Fibroblast of the aortic adventitia (primary cell): Measurements from ENCODE around the gene MFSD8. TPM values are rescaled to one million over a fixed set of nuclear protein-coding genes. Genes with fewer than 3 reads are reported as not detected.
"Not testable (repeated sequence)": the region's sequence is repeated elsewhere in the genome, so short reads cannot be mapped to it uniquely, and the experiment has no call there.

Experiments used
- DNase-seq: peaks from one replicate; pipeline ENCODE4 v3.0.0-alpha.2; 2010; ENCODE audit warnings: low read depth
- H3K4me3 ChIP-seq: 2 replicates; pipeline ENCODE4 v1.5.1; 2011; ENCODE audit warnings: low read depth, mild to moderate bottlenecking, control low read depth, low read length, moderate library complexity
- total RNA-seq: library from RNA; depleted of rRNA; stranded (reverse); fragments of >200 nt; gene quantifications from 2 replicates; pipeline ENCODE4 v1.2.3, GENCODE V29; 2012; ENCODE audit warnings: low replicate concordance
- TF ChIP-seq, protein P1 (sequence below): IDR thresholded peaks from 2 replicates; pipeline ENCODE4 v1.5.1; 2011; ENCODE audit warnings: mild to moderate bottlenecking, low read length, control low read depth, inconsistent platforms; ENCODE audit not compliant: insufficient read depth

The MFSD8 gene
- total RNA-seq, 1 donor: 22.7 TPM

- no peak for DNase-seq
- TF ChIP-seq, protein P1, sequence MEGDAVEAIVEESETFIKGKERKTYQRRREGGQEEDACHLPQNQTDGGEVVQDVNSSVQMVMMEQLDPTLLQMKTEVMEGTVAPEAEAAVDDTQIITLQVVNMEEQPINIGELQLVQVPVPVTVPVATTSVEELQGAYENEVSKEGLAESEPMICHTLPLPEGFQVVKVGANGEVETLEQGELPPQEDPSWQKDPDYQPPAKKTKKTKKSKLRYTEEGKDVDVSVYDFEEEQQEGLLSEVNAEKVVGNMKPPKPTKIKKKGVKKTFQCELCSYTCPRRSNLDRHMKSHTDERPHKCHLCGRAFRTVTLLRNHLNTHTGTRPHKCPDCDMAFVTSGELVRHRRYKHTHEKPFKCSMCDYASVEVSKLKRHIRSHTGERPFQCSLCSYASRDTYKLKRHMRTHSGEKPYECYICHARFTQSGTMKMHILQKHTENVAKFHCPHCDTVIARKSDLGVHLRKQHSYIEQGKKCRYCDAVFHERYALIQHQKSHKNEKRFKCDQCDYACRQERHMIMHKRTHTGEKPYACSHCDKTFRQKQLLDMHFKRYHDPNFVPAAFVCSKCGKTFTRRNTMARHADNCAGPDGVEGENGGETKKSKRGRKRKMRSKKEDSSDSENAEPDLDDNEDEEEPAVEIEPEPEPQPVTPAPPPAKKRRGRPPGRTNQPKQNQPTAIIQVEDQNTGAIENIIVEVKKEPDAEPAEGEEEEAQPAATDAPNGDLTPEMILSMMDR: no peak
- H3K4me3 ChIP-seq: no peak overlapping the region
Measured at GRCh38 chr4:127930175-127930574, 34.8 kb downstream of the MFSD8 start.

DNA sequence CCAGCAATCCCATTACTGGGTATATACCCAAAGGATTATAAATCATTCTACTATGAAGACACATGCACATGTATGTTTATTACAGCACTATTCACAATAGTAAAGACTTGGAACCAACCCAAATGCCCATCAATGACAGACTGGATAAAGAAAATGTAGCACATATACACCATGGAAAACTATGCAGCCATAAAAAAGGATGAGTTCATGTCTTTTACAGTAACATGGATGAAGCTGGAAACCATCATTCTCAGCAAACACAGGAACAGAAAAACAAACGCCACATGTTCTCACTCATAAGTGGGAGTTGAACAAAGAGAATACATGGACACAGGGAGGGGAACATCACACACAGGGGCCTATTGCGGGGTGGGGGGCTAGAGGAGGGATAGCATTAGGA is 39.3 kb downstream of the MFSD8 start:
- not testable (repeated sequence) for H3K4me3 ChIP-seq, DNase-seq

DNA sequence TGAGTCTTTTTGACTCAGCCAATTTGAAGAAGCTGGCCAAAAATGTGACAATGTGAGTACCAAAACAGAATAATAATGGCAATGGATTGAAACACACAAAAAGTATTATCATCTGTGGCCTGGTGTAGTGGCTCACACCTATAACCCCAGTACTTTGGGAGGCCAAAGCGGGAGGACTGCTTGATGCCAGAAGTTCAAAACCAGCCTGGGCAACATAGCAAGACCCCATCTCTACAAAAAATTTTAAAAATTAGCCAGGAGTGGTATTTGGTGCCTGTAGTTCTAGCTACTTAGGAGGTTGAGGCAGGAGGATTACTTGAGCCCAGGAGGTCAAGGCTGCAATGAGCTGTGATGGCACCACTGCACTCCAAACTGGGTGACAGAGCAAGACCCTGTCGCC is 42.7 kb downstream of the MFSD8 start:
- H3K4me3 ChIP-seq: no peak overlapping the region
- DNase-seq: peak; percentile 22
- TF ChIP-seq, protein P1: no peak

DNA sequence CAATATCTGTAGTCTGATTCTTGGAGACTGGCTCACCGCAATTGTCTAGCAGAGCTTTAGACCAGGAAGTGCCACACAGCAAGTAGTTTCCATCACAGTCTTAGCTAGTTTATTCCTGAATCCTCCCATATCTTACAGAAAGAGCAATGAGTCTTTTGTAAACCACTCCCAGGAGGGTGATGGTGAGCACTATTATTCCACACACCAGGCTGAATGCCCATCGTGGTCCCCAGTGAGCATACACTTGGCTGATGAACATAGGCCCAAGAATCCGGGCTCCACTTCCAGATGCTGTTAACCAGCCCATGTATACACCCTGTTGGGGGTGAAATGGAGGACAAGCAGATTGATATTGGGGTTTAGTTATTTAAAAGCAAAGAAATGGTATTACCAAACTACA is 44.5 kb downstream of the MFSD8 start:
- TF ChIP-seq, protein P1: no peak
- no peak overlapping the region for H3K4me3 ChIP-seq
- peak; percentile 53 for DNase-seq

GRCh38 chr4:127917151-127917550 is 47.8 kb downstream of the MFSD8 start:
- DNase-seq: no peak
- TF ChIP-seq, protein P1: no peak
- H3K4me3 ChIP-seq: no peak overlapping the region

DNA sequence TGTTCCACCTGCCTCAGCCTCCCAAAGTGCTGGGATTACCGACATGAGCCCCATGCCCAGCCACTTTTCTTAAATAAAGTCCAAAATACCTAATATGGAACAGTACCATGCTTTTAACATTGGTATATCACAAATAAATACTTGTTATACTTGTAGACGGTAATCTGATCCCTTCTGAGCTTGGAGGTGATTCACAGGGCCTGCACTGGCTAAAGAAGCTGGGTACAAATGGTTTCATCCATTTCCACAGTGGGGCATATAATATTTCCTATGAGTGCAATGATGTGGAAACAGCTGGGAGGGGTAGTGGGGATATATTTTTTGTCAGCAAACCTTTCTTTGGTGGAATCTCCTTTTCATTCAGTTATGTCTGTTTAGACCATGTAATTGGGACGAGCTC is 48.5 kb downstream of the MFSD8 start:
- TF ChIP-seq, protein P1: no peak
- no peak for DNase-seq

DNA sequence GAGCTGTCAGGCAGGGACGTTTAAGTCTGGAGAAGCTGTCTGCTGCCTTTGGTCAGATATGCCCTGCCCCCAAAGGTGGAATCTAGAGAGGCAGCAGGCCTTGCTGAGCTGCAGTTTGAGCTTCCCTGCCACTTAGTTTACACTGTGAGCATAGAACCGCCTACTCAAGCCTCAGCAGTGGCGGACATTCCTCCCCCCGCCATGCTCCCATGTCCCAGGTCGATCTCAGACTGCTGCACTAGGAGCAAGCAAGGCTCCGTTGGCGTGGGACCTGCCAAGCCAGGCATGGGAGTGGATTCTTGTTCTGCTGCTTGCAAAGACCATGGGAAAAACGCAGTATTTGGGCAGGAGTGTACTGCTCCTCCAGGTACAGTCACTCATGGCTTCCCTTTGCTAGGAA is 59.9 kb downstream of the MFSD8 start:
- no peak overlapping the region for H3K4me3 ChIP-seq
- TF ChIP-seq, protein P1: no peak
- DNase-seq: no peak

More for the DNA sequence above, 48.5 kb downstream of the MFSD8 start:
- H3K4me3 ChIP-seq: no peak overlapping the region

- not testable (repeated sequence) for DNase-seq, H3K4me3 ChIP-seq
Measured at GRCh38 chr4:127899682-127900081, 65.3 kb downstream of the MFSD8 start.
